Left ventricle myocardium inferior (tissue), 1 donor: ENCODE measurements around the gene SMARCA1. TPM values are rescaled to one million over a fixed set of nuclear protein-coding genes. Genes with fewer than 3 reads are reported as not detected.

Experiments used
- DNase-seq: peaks from one replicate; pipeline ENCODE4 v3.0.0-alpha.2; 2020
- H3K27ac ChIP-seq: fragments of 200-600 bp; replicated peaks from 2 replicates; pipeline ENCODE4 v1.8.0; 2021
- H3K27me3 ChIP-seq: fragments of 200-600 bp; 2 replicates; pipeline ENCODE4 v1.8.0; 2021; ENCODE audit warnings: low read depth
- H3K36me3 ChIP-seq: fragments of 200-600 bp; 2 replicates; pipeline ENCODE4 v1.8.0; 2021
- H3K4me1 ChIP-seq: fragments of 200-600 bp; 2 replicates; pipeline ENCODE4 v1.8.0; 2021
- H3K4me3 ChIP-seq: fragments of 200-600 bp; 2 replicates; pipeline ENCODE4 v1.8.0; 2021; ENCODE audit warnings: mild to moderate bottlenecking, moderate library complexity
- H3K9me3 ChIP-seq: fragments of 200-600 bp; replicated peaks from 2 replicates; pipeline ENCODE4 v1.8.0; 2021
- intact Hi-C: fragments of 100-400 bp; cut with micrococcal nuclease; formaldehyde crosslinking; loops from one replicate; pipeline ENCODE4 v1.11.0; 2022
- total RNA-seq: library from RNA; stranded (reverse); fragmentation: NEBNext Ultra II Directional; extraction: Animal tissue kit (Norgen Biotek cat#: 25700); gene quantifications from one replicate; pipeline ENCODE4 v1.2.1, GENCODE V29; 2021
- TF ChIP-seq, protein P1 (sequence below): fragments of 200-600 bp; IDR thresholded peaks from 2 replicates; pipeline ENCODE4 v1.8.0; 2021; ENCODE audit warnings: antibody characterized with exemption, mild to moderate bottlenecking, borderline replicate concordance
- donor health status: DM: no; HTN: yes; CAD: no; lungs with severe emphysema.

Gene SMARCA1
- total RNA-seq, 1 donor from 2014 or later, result 31.3 TPM

- no peak for DNase-seq
- H3K9me3 ChIP-seq, result no peaks in the 10 kb centered on the region
- TF ChIP-seq, protein P1, sequence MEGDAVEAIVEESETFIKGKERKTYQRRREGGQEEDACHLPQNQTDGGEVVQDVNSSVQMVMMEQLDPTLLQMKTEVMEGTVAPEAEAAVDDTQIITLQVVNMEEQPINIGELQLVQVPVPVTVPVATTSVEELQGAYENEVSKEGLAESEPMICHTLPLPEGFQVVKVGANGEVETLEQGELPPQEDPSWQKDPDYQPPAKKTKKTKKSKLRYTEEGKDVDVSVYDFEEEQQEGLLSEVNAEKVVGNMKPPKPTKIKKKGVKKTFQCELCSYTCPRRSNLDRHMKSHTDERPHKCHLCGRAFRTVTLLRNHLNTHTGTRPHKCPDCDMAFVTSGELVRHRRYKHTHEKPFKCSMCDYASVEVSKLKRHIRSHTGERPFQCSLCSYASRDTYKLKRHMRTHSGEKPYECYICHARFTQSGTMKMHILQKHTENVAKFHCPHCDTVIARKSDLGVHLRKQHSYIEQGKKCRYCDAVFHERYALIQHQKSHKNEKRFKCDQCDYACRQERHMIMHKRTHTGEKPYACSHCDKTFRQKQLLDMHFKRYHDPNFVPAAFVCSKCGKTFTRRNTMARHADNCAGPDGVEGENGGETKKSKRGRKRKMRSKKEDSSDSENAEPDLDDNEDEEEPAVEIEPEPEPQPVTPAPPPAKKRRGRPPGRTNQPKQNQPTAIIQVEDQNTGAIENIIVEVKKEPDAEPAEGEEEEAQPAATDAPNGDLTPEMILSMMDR, result no peak
- no peak overlapping the region for H3K4me3 ChIP-seq
- H3K36me3 ChIP-seq, result no peaks in the 10 kb centered on the region
- no peaks in the 10 kb centered on the region for H3K27me3 ChIP-seq
- H3K4me1 ChIP-seq, result no peaks in the 10 kb centered on the region
- intact Hi-C loops, result no loop called here
- H3K27ac ChIP-seq, result no peak overlapping the region
These were observed 11.7 kb upstream of the SMARCA1 start for GRCh38 chrX:129534816-129535578.

DNA sequence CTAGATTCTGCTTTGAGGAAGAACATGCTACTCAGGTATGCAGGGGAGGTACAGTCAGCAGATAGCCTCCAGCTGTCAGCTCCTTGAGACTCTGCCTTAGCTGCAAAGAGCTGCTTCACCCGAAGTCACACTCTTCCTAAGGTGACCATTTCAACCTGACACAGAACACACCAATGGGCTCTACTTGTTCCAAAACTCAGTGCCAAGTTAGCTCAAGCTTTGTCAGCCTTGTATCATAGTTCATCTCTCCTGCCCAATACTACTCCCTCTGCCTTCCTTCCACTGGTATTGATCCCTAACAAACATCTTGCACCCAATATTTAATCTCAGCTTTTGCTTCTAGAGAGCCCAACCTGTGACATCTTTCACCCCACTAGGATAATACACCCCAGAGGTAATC lies 7.8 kb upstream of the SMARCA1 start:
- Histone ChIP-seq H3K36me3 (no peaks in the 10 kb centered on the region), H3K4me3 (no peak overlapping the region), H3K27me3 (no peaks in the 10 kb centered on the region), H3K9me3 (no peaks in the 10 kb centered on the region), H3K4me1 (no peaks in the 10 kb centered on the region), H3K27ac (no peak overlapping the region)
- no peak for DNase-seq
- intact Hi-C loops, result no loop called here
- TF ChIP-seq, protein P1, result no peak

DNA sequence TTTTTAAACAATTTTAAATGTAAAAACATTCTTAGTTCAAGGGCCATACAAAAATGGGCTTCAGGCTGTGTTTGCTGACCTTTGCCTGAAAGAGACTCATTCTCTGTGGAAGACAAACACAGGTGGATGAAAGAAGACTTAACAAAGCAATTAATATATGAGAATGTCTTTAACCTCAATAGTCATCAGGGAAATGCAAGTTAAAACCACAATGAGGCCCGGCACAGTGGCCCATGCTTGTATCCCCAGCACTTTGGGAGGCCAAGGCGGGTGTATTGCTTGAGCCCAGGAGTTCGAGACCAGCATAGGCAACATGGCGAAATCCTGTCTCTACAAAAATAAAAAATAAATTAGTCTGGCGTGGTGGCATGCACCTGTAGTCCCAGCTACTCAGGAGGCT lies 7.1 kb upstream of the SMARCA1 start:
- no peak for DNase-seq
- intact Hi-C loops, result no loop called here
- no peak overlapping the region for H3K27ac ChIP-seq
- no peaks in the 10 kb centered on the region for H3K9me3 ChIP-seq
- TF ChIP-seq, protein P1, result no peak
- no peaks in the 10 kb centered on the region for H3K27me3 ChIP-seq
- H3K4me1 ChIP-seq, result no peaks in the 10 kb centered on the region
- H3K4me3 ChIP-seq, result no peak overlapping the region
- no peaks in the 10 kb centered on the region for H3K36me3 ChIP-seq

- Histone ChIP-seq H3K36me3 (no peaks in the 10 kb centered on the region), H3K4me1 (no peaks in the 10 kb centered on the region), H3K9me3 (no peaks in the 10 kb centered on the region), H3K27me3 (no peaks in the 10 kb centered on the region), H3K4me3 (no peak overlapping the region), H3K27ac (no peak overlapping the region)
- DNase-seq, result no peak
- TF ChIP-seq, protein P1, result no peak
- intact Hi-C loops, result no loop called here
These were observed 6.5 kb upstream of the SMARCA1 start for GRCh38 chrX:129529685-129530281.

GRCh38 chrX:129525896-129526295 lies 2.6 kb upstream of the SMARCA1 start:
- no peaks in the 10 kb centered on the region for H3K36me3 ChIP-seq
- no peaks in the 10 kb centered on the region for H3K27me3 ChIP-seq
- no peak overlapping the region for H3K4me3 ChIP-seq
- H3K27ac ChIP-seq, result no peak overlapping the region
- DNase-seq, result no peak
- TF ChIP-seq, protein P1, result no peak
- intact Hi-C loops, result no loop called here
- peaks cover 10% of the 10 kb centered on the region for H3K4me1 ChIP-seq
- H3K9me3 ChIP-seq, result no peaks in the 10 kb centered on the region
